ENCODE data around the gene TRPV2.
"Not testable (repeated sequence)": the region's sequence is repeated elsewhere in the genome, so short reads cannot be mapped to it uniquely, and the experiment has no call there.

Gene TRPV2

DNA sequence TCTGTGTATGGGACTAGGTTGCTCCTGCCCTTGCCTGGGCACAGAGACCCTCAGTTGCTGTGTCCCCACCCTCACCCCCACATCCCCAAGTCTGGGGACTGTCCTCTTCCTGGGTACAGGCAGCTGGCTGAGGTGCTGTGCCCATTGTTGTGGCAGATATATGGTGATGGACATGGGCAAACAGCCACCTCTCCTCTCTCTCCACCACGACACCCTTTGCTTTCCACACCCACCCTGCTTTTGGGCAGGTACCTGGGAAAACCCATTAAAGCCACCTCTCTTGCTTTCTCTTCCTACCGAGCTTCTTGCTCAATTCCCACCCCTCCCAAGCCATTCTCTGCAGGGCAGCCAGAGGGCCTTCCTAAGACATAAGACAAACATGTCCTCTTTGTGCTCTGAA is 21.7 kb downstream of the TRPV2 start:
- no peak for DNase-seq

DNA sequence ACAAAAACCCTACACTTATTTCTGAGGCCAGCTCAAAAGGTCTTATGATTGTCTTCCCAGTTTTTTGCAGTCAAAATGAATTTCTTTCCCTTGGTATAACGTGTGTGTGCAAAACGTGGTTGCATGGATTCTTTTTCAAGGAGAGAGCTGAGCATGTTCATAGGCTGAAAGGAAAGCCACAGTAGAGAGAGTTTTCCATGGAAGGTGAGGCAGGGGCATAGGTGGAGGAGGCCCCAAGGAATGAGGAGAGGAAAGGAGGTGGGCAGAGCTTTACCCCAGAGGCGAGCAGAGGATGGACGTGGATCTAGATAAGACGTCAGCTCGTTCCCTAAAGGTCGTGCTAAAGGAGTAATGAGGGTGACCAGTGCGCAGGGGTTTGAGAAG is 22.8 kb downstream of the TRPV2 start:
- DNase-seq: no peak

DNA sequence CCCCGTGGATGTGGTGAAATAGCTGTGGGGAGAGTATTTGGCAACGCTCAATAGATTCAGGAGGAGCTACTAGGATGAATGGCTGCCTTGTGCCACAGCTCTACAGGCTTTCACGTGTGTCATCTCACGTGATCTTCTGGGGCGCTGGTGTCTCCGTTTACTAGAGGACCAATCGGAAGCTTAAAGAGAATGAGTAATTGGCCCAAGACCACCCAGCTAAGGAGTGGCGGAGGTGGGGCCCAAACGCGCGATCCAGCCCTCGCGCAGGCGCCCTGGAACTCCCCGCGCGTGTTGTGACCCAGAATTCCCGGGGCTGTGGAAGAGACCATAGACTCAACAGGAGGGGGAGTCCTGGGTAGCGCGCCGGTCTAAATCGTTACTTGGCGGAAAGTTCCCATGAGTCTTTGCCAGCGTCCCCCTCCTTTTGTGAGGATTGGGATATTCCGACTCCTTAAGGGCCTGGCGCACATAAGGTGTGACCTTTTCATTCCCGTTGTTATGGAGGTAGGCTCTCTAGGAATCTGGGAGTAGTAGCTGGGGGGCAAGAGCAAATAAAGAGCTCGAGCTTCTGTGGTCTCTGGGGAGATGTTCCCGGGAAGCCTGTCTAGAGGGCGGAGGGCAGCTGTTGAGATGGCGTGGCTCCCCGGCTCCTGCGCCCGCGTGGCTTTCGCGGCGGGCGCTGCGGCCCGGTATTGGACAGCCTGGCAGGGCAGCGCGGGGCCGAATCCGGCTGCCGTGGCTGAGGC is 23.4 kb downstream of the TRPV2 start:
- DNase-seq: peak; percentile 100

DNA sequence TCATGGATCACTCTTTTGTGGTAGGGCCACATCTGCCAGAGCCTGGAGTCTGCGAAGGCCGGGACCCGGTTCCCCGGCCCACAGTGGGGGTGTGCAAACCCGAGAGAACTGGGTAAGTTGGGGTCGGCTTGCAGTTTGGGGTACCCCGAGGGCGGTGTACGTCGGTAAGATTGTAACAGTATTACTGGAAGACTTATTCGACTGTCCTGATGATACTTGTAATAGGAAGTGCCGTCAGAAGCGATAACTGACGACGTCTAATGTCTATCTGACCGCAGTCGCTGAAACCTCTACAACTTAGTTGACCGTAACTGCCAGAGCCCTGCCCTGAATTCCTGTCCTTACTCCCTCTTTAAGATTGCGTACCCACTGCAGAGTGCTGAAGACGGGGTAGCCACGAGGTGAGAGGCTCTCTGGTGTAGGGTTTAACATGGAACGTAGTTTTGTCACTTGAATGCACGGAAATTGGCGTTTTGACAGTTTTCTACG is 24.0 kb downstream of the TRPV2 start:
- no peak for DNase-seq

DNA sequence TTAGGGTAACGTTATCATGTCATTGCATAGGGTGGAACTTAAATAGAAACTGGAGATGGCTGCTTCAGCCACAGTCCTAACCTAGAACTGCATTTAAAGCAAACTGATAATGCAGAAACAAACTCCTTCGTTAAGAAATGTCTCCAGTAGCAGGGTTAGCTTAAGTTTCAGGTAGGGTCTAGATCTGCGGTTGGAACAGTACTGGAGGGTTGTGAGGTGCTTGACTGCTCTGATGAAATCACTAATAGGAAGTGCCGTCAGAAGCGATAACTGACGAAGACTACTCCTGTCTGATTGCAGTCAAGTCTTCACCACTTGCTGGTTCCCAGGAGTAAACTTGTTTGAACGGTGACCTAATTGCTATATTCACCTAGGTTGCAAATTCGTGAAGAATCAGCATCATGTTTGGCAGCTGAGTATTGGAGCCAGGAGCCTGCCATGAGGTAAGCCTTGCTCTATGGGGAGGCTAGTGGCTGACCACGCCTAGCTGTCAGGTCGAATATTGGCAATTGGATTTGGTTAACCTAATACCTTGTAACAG is 24.5 kb downstream of the TRPV2 start:
- no peak for DNase-seq

DNA sequence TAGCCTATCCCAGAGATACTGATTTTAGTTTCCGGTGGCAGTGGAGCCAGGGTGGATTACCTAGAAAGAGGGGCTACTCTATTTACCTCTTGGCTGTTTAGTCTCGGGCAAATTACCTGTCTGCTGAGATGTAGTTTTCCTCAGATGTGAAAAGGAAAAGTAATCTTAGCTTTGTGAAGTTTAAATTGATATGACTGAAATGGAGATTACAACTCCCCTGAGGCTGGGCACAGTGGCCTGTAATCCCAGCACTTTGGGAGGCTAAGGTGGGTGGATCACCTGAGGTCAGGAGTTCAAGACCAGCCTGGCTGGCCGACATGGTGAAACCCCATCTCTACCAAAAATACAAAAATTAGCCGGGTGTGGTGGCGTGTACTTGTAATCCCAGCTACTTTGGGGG is 25.0 kb downstream of the TRPV2 start:
- DNase-seq: not testable (repeated sequence)

DNA sequence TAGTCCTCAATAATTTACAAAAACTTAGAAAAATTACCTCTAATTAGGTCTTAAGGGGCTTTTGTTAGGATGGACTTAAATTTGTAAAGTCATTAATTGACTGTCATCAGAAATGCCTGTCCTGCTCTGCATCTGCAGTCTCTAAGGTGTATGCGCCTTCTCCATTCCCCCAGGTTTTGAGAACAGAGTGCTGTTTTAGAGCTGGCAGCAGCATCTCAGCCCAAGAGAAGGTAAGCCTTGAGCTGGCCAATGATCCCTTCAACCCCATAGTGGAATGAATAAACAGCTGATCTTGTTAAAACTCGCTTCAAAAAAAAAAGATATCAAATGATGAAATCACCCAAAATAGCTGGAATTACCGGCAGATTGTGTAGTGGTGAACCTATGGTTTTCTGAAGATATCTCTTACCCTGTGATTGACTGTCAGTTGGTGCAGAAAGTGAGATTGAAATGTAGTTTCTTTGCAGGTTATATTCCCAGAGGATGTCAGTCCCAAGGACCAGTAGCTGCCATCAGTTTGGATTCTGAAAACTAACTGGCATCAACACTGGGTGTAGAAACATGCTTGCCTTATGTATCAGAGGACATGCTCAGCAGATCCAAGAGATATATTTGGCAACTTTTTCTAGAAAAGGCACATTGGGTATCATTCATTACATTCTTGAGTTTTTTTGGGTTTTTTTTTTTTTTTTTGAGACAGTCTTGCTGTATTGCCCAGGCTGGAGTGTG is 25.7 kb downstream of the TRPV2 start:
- DNase-seq: no peak

DNA sequence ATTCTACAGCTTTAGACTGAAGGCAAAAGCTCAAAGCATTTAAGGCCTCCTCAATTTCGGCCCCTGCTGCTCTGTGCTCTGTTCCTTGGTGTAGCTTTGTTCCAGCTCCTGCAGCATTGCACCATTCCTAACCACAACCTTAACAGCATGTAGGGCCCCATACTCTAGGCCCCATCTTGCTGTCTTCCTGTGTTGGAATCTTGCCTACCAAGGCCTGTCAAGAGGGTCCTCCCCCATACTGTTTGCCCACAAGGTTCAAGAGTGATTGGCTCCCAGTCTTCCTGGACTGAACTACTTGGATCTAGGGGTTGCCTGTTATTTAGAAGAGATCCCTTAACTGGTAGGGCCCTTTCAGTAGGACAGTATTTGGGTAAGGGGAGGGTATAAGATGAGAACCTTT is 26.8 kb downstream of the TRPV2 start:
- DNase-seq: no peak

DNA sequence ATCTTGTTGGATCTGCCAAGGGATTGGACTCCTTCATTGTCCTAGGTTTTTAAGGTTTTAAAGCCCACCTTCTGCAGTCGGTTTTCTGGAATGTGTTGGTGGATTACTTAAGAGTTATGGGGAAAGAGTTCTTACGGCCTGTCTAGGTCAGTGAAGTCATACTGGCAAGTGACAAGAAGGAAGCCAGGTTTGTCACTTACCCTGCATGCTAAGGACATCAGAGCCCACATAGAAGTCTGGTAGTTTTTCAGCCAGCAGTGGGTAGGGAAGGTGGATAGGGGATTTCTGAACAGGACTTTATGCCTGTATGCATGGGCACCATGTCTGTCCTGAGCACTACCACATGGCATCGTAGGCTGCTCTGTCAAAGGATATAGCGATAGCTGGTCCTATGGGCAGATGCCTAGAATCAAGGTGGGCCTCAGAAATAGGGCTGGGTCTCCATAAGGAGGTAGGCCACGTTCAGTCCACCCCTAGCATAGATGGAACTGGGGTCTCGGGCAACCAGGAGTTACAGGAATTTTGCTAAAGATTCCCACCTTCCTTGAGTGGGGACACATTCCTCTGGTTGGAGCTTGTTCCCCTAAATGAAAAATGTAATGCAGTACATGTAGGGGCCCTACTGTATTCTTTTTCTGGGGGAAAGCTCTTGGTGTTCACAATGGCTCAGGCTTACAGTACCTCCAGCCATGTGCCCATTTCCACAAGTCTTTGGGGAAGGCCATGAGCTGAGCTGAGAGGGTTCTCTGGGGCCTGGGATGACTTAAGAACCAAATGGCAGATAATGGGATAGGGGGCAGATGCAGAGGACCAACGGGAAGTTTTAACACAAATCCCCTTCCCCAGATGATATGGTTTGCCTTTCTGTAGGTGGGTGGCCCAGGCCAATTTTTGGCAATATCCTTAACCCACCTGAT is 27.5 kb downstream of the TRPV2 start:
- no peak for DNase-seq

DNA sequence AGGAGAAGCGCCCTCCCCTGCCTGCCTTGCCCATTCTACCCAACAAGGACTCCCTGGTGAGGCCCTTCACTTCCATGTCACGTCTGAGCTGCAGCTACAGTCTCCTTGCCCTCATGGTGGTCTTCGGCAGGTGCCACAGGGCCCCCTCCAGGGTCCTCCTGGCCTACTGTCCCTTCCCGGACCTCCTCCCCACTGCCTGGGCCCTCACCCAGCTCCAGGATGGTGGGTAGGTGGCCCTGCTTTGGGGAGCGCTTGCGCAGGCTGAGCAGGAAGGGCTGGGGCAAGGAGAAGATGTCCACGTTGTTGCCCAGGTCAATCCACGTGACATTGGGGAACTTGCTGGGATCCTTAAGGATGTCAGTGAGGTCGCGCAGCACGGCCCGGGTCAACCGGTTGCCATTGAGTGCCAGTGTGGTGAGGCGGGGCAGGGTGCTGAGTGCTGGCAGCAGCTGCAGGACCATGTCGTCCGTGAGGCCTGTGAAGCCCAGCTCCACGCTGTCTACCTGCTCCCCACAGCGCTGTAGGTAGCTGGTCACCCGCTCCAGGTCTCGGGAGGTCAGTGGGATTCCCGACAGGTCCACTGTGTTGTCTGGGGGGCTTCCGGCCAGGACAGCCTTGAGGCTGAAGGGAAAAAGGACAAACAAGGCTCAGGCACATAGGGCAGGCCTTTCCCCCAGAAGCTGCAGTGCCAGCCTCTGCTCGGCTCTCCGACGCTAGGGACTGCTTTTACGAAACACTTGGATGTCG is 28.3 kb downstream of the TRPV2 start:
- DNase-seq: no peak

DNA sequence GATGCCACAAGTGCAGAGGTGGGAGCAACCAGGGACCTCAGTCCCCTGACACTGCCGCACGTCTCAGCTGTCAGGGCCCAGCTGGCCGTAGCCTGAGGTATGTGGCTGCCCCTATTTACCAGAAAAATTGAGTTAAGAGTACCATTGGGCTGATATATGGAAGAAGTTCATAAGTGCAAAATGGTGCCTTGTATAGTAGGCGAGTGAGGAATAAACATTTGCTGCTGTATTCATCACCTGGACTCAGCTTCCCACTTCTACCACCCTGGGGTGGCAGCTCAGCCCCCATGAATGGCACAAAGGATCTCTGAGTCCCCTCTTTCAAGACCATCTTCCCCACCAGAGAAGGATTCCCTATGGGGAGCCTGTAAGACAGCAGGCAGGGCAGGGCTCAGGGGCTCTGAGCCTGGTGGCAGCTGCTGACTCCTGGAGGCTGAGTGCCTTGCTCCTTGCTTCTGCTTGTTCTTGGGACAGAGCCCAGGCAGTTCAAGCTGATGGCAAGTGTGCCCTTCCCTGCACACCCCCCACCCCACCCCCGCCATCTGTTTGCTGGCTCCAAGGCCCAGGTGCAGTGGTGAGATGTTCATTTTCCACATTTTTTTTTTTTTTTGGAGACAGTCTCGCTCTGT is 29.0 kb downstream of the TRPV2 start:
- no peak for DNase-seq

DNA sequence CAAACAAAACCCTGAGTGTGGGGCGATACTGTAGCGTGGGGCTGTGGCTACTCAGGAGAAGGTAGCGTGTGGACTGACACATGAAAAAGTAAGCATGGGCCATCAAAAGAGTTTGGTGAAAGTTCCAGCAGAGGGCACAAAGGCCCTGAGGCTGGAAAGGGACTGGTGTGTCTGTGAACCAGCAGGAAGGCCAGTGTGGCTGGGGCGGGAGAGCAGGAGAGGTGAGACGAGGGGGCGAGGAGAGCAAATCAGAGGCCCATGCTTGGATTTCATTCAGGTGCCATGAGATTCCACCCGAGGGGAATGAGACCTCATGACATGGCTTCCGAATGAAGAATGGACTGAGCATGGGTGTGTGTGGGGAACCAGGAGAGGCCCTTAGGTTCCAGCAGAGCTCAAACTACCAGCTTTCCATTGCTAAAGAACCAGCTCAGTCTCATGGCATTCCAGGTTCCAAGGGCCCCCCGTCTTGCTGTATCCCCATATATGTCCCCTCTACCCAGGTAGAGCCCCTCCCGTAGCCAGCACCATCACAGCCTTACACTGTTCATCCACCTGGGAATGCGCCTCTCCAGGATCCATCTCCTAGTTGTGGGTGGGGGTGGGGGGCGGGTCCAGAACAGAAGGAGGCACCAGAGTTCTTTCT is 31.1 kb downstream of the TRPV2 start:
- no peak for DNase-seq

DNA sequence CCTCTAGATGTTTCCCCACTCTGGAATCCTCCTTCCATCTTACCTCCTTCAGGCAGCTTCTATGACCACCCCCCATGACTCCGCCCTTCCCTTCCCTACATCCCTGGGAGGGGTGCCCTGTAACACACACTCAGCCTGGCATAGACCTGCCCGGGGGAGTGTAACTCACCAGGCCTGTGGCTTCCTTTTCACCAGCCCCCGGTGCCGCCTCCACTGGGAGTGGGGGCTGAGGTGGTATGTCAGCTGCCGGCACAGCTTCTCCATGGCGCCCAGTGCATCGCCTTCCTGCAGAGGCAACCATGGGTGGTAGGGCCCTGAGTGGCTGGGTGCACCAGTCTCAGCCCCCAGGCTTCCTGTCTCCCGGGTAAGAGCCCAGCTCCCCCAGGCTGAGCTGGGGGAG is 32.3 kb downstream of the TRPV2 start:
- DNase-seq: no peak

DNA sequence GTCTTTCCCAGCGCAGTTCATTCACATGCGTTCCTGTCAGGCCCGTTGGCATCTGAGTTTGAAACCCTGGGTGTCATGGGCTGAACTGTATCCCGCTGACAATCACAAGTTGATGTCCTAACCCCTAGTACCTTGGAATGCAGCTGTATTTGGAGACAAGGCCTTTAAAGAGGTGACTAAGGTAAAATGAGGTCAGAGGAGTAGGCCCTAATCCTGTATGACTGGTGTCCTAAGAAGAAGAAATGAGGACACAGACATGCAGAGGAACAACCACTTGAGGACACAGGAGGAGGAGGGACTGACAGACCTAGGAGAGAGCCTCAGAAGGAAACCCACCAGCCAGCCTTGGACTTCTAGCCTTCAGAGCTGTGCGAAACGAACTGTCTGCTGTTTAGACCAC is 33.1 kb downstream of the TRPV2 start:
- DNase-seq: no peak

DNA sequence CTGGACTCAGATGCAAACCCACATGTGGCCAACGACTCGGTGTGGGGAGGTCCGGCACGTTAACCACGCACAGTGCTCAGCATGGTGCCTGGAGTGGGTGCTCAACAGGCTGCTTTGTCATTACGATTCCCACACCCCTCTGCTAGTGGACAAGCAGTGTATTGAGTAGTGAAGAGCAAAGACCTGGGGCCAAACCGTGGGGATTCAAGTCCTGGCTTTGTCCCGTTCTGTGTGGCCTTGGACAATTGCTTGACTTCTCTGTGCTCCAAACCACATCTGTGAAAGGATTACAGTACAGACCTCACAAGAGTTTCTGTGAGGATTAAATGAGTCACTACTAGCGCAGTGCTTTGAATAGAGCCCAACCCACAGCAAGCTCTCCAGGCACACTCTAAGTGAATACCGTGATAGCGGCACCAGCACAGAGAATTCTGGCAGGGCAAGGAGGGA is 33.8 kb downstream of the TRPV2 start:
- no peak for DNase-seq

DNA sequence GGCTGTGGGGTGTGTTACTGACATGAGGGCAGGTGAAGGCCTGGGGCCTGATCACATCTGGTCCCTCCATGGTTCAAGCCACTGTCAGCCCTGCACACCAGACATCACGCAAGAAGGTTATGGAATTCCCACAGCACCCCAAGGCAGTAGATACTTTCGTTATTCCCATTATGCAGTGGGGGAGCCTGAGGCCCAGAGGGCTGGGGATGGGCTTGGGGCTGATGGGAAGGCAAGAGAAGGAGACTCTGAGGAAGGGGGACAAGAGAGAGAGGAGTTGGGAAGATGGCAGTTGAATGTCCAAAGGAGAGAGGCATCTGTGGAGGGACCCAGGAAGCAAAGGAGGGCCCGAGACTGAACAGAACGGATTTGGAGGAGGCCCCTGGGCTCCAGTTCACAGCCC is 34.7 kb downstream of the TRPV2 start:
- DNase-seq: no peak

DNA sequence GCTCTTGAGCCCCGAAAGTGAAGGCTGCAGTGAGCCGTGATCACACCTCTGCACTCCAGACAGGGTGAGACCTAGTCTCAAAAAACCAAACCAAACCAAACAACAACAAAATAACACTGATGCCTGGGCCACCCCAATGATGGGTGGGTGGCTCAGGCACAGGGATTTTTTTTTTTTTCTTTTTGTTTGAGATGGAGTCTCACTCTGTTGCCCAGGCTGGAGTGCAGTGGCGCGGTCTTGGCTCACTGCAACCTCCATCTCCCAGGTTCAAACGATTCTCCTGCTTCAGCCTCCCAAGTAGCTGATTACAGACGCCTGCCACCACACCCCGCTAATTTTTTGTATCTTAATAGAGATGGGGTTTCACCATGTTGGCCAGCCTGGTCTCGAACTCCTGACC is 36.9 kb downstream of the TRPV2 start:
- not testable (repeated sequence) for DNase-seq

DNA sequence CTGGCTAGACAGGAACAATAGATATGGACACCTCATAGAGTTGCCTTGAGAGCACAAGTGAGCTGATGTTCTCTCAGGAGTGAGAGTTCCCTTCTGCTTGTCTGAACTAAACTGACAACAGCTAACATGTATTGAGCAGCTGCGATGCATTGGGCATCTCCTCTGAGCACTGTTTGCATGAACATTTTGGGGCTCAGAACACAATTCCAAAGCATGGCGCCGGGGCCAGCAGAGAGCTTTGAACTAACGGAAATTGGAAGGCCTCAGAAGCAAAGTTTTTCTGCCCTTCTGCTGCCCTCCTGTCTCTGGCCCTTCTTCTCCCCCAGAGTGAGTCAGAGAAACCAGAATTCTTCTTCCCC is 38.1 kb downstream of the TRPV2 start:
- no peak for DNase-seq

DNA sequence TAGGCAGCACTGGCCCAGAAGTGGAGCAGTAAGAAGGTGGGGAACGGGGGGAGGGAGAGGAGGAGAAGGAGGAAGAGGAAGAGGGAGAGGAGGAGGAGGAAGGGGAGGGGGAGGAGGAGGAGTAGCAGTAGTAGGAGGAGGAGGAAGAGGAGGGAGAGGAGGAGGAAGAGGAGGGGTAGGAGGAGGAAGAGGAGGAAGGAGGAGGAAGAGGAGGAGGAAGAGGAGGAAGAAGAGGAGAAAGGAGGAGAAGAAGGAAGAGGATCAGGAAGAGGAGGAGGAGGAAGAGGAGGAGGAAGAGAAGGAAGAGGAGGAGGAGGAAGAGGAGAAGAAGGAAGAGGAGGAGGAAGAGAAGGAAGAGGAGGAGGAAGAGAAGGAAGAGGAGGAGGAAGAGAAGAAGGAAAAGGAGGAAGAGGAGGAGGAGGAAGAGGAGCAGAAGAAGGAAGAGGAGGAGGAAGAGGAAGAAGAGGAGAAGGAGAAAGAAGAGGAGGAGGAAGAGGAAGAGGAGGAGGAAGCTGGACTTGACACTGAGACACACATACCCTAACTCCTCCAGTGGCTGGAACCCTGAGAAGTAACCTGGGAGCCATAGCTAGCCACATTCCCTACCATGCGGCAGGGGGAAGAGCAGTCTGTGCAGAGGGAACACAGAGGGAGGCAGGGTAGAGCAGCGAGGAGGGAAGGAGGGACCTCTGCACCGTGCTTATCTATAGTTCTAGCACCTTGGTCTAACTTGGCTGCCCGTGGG is 40.8 kb downstream of the TRPV2 start:
- no peak for DNase-seq

DNA sequence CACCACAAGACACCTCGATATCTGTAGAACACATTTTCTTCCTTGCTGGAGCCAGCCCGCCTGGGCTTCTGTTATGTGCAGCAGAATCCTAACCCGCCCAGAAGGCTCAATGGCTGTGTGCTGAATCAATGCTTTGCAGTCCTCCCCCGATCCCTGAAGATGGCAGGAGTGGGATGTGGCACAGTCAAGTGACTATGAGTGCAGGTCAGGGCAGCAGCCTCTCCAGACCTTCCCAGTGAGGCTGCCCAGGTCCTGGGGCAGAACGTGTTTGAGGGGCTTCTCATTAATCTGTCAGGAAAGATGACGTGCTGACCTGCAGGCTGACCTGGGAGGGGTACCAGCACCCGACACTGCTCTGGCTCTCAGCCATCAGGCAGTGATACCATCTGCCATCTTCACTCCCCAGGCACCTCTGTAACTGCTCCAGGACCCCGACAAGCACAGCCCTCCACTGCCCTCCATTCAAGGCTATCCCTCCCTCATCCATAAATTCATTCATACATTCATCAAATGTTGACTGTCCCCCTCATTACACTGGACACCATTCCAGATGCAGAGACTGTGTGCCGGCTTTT is 41.5 kb downstream of the TRPV2 start:
- peak; percentile 43 for DNase-seq
